Activated naive CD4-positive, alpha-beta T cell treated with anti-CD3 and anti-CD28 coated beads for 36 hours (primary cell): ENCODE results near the gene SLC4A1AP. TPM values are rescaled to one million over a fixed set of nuclear protein-coding genes. Genes with fewer than 3 reads are reported as not detected.
"Not testable (repeated sequence)": the region's sequence is repeated elsewhere in the genome, so short reads cannot be mapped to it uniquely, and the experiment has no call there.

ENCODE experiments used
- CTCF ChIA-PET: fragments of 350-600 bp; sonication (Branson Sonifier 250); formaldehyde crosslinking; loops from one replicate; lab custom pipeline; 2021; ENCODE audit warnings: antibody characterized with exemption; lab: Charles Lee
- DNase-seq: peaks from one replicate; pipeline ENCODE4 v3.0.0-alpha.2; 2020
- H3K27ac Mint-ChIP-seq: one replicate; pipeline ENCODE4 v1.8.0; 2021; ENCODE audit warnings: mild to moderate bottlenecking, mixed read lengths
- H3K27me3 Mint-ChIP-seq: one replicate; pipeline ENCODE4 v1.8.0; 2021; ENCODE audit warnings: low read depth, mixed read lengths
- H3K36me3 Mint-ChIP-seq: one replicate; pipeline ENCODE4 v1.8.0; 2021; ENCODE audit warnings: low read depth, mixed read lengths
- H3K4me1 Mint-ChIP-seq: one replicate; pipeline ENCODE4 v1.8.0; 2021; ENCODE audit warnings: low read depth, mixed read lengths
- H3K4me3 Mint-ChIP-seq: one replicate; pipeline ENCODE4 v1.8.0; 2021; ENCODE audit warnings: mild to moderate bottlenecking, moderate library complexity, mixed read lengths
- H3K9me3 Mint-ChIP-seq: one replicate; pipeline ENCODE4 v1.8.0; 2021; ENCODE audit warnings: mixed read lengths
- intact Hi-C: fragments of 100-400 bp; cut with micrococcal nuclease; formaldehyde crosslinking; loops from one replicate; pipeline ENCODE4 v1.15.1; 2023
- total RNA-seq, 2 experiments: library from RNA; stranded (reverse); gene quantifications; one replicate each; pipeline ENCODE4 v1.2.3, GENCODE V29; 2021

The SLC4A1AP gene
- total RNA-seq, 2 experiments from 2014 or later, result 21.2 to 22.2 TPM

GRCh38 chr2:27683390-27684071 is 19.8 kb downstream of the SLC4A1AP start:
- H3K27ac Mint-ChIP-seq, result peak overlapping the region; percentile 87
- H3K4me3 Mint-ChIP-seq, result no peak overlapping the region
- CTCF ChIA-PET, result interaction anchor here (0.5 to 4.7 kb wide), 56 partner anchors 10 to 1048 kb away, joined by 3 to 30 read pairs (median 4); partner anchors contain the start of genes CCDC121, EIF2B4, GPN1 and NRBP1
- peak; percentile 96 for DNase-seq
- peaks cover 22% of the 10 kb centered on the region for H3K36me3 Mint-ChIP-seq
- intact Hi-C loops, result loop anchor here (1.0 to 5.0 kb wide), 10 partner anchors 45 to 431 kb away; partner anchors contain the start of genes CCDC121, EIF2B4, GPN1 and IFT172
- H3K9me3 Mint-ChIP-seq, result no peaks in the 10 kb centered on the region
- H3K4me1 Mint-ChIP-seq, result peaks cover 25% of the 10 kb centered on the region
- no peaks in the 10 kb centered on the region for H3K27me3 Mint-ChIP-seq

- H3K27me3 Mint-ChIP-seq, DNase-seq, intact Hi-C loops, H3K4me3 Mint-ChIP-seq, H3K9me3 Mint-ChIP-seq, H3K27ac Mint-ChIP-seq: not testable (repeated sequence)
- H3K4me1 Mint-ChIP-seq, result peaks cover 25% of the 10 kb centered on the region
- CTCF ChIA-PET, result interaction anchor here (2.3 to 4.7 kb wide), 3 partner anchors 8 to 38 kb away, joined by 7 to 30 read pairs (median 17); no protein-coding TSS in a partner anchor
- peaks cover 22% of the 10 kb centered on the region for H3K36me3 Mint-ChIP-seq
Observed at GRCh38 chr2:27685006-27685405, 21.3 kb downstream of the SLC4A1AP start.

- H3K4me1 Mint-ChIP-seq, result peaks cover 25% of the 10 kb centered on the region
- no peaks in the 10 kb centered on the region for H3K9me3 Mint-ChIP-seq
- no peaks in the 10 kb centered on the region for H3K27me3 Mint-ChIP-seq
- no peak for DNase-seq
- CTCF ChIA-PET, result no interaction called here
- H3K4me3 Mint-ChIP-seq, result no peak overlapping the region
- no peak overlapping the region for H3K27ac Mint-ChIP-seq
- H3K36me3 Mint-ChIP-seq, result peaks cover 21% of the 10 kb centered on the region
- intact Hi-C loops, result no loop called here
Observed at GRCh38 chr2:27685577-27685976, 21.9 kb downstream of the SLC4A1AP start.

- Mint-ChIP-seq H3K4me1 (peaks cover 16% of the 10 kb centered on the region), H3K4me3 (no peak overlapping the region), H3K27me3 (no peaks in the 10 kb centered on the region), H3K36me3 (peaks cover 21% of the 10 kb centered on the region), H3K9me3 (no peaks in the 10 kb centered on the region), H3K27ac (no peak overlapping the region)
- DNase-seq, result no peak
- CTCF ChIA-PET, result interaction anchor here (1.1 to 1.2 kb wide), 2 partner anchors 21 to 101 kb away, joined by 3 to 4 read pairs; no protein-coding TSS in a partner anchor
- intact Hi-C loops, result no loop called here
Observed at GRCh38 chr2:27687232-27687631, 23.5 kb downstream of the SLC4A1AP start.

- Mint-ChIP-seq H3K27ac (no peak overlapping the region), H3K9me3 (no peaks in the 10 kb centered on the region), H3K4me1 (no peaks in the 10 kb centered on the region), H3K4me3 (no peak overlapping the region), H3K36me3 (peaks cover 18% of the 10 kb centered on the region), H3K27me3 (no peaks in the 10 kb centered on the region)
- DNase-seq, result no peak
- CTCF ChIA-PET, result no interaction called here
- intact Hi-C loops, result no loop called here
Observed at GRCh38 chr2:27689424-27689823, 25.7 kb downstream of the SLC4A1AP start.

- H3K27ac Mint-ChIP-seq, result no peak overlapping the region
- no peaks in the 10 kb centered on the region for H3K9me3 Mint-ChIP-seq
- H3K27me3 Mint-ChIP-seq, result no peaks in the 10 kb centered on the region
- H3K4me1 Mint-ChIP-seq, result no peaks in the 10 kb centered on the region
- H3K36me3 Mint-ChIP-seq, result peaks cover 14% of the 10 kb centered on the region
- intact Hi-C loops, result no loop called here
- CTCF ChIA-PET, result interaction anchor here (0.5 to 1.2 kb wide), 4 partner anchors 13 to 142 kb away, joined by 3 read pairs; no protein-coding TSS in a partner anchor
- no peak overlapping the region for H3K4me3 Mint-ChIP-seq
- no peak for DNase-seq
Observed at GRCh38 chr2:27690052-27690451, 26.4 kb downstream of the SLC4A1AP start.

GRCh38 chr2:27697660-27698059 is 34.0 kb downstream of the SLC4A1AP start:
- H3K27ac Mint-ChIP-seq, result no peak overlapping the region
- CTCF ChIA-PET, result no interaction called here
- intact Hi-C loops, result no loop called here

GRCh38 chr2:27701676-27702075 is 38.0 kb downstream of the SLC4A1AP start:
- Mint-ChIP-seq H3K36me3 (no peaks in the 10 kb centered on the region), H3K9me3 (no peaks in the 10 kb centered on the region), H3K4me1 (peaks cover 13% of the 10 kb centered on the region), H3K27me3 (no peaks in the 10 kb centered on the region), H3K4me3 (no peak overlapping the region), H3K27ac (no peak overlapping the region)
- intact Hi-C loops, result loop anchor here (2.0 kb wide), 1 partner anchor 695 kb away; no protein-coding TSS in a partner anchor
- DNase-seq, result no peak
- CTCF ChIA-PET, result no interaction called here

More at GRCh38 chr2:27697660-27698059, 34.0 kb downstream of the SLC4A1AP start:
- no peaks in the 10 kb centered on the region for H3K9me3 Mint-ChIP-seq
- H3K4me1 Mint-ChIP-seq, result no peaks in the 10 kb centered on the region
- no peaks in the 10 kb centered on the region for H3K36me3 Mint-ChIP-seq
- H3K27me3 Mint-ChIP-seq, result no peaks in the 10 kb centered on the region
- H3K4me3 Mint-ChIP-seq, result no peak overlapping the region
- no peak for DNase-seq

GRCh38 chr2:27702302-27702701 is 38.6 kb downstream of the SLC4A1AP start:
- Mint-ChIP-seq H3K9me3 (no peaks in the 10 kb centered on the region), H3K4me3 (no peak overlapping the region), H3K27me3 (no peaks in the 10 kb centered on the region), H3K27ac (no peak overlapping the region), H3K4me1 (peaks cover 13% of the 10 kb centered on the region), H3K36me3 (no peaks in the 10 kb centered on the region)
- DNase-seq, result no peak
- CTCF ChIA-PET, result interaction anchor here (3.6 kb wide), 1 partner anchor 20 kb away, joined by 30 read pairs; no protein-coding TSS in a partner anchor
- intact Hi-C loops, result loop anchor here (2.0 kb wide), 1 partner anchor 694 kb away; no protein-coding TSS in a partner anchor

- intact Hi-C loops, result loop anchor here (1.0 to 2.0 kb wide), 3 partner anchors 51 to 749 kb away; no protein-coding TSS in a partner anchor
- no peaks in the 10 kb centered on the region for H3K27me3 Mint-ChIP-seq
- H3K4me1 Mint-ChIP-seq, result peaks cover 13% of the 10 kb centered on the region
- H3K9me3 Mint-ChIP-seq, result no peaks in the 10 kb centered on the region
- CTCF ChIA-PET, result interaction anchor here (0.6 to 3.6 kb wide), 29 partner anchors 9 to 825 kb away, joined by 3 to 30 read pairs (median 3); no protein-coding TSS in a partner anchor
- no peaks in the 10 kb centered on the region for H3K36me3 Mint-ChIP-seq
- peak; percentile 95 for DNase-seq
- no peak overlapping the region for H3K4me3 Mint-ChIP-seq
- H3K27ac Mint-ChIP-seq, result no peak overlapping the region
Observed at GRCh38 chr2:27703638-27704341, 40.1 kb downstream of the SLC4A1AP start.

- Mint-ChIP-seq H3K27ac (no peak overlapping the region), H3K36me3 (no peaks in the 10 kb centered on the region), H3K9me3 (no peaks in the 10 kb centered on the region), H3K4me3 (no peak overlapping the region), H3K4me1 (peaks cover 13% of the 10 kb centered on the region), H3K27me3 (no peaks in the 10 kb centered on the region)
- CTCF ChIA-PET, result interaction anchor here (0.6 to 3.6 kb wide), 26 partner anchors 9 to 793 kb away, joined by 3 to 30 read pairs (median 4); no protein-coding TSS in a partner anchor
- intact Hi-C loops, result no loop called here
- no peak for DNase-seq
Observed at GRCh38 chr2:27704342-27704876, 40.7 kb downstream of the SLC4A1AP start.
